SJCRH30 (cell line): ENCODE data around the gene VGF. TPM values are rescaled to one million over a fixed set of nuclear protein-coding genes. Genes with fewer than 3 reads are reported as not detected.

ENCODE experiments used
- DNase-seq, 2 experiments: peaks; one replicate each; pipeline ENCODE4 v3.0.0-alpha.2; 2015 to 2020
- H3K27ac ChIP-seq: fragments of 250-450 bp; sonication (Bioruptor Pico); 2 replicates; pipeline ENCODE4 v1.5.1; 2020; ENCODE audit warnings: mild to moderate bottlenecking, moderate library complexity
- H3K27me3 ChIP-seq: fragments of 250-450 bp; sonication (Bioruptor Pico); 2 replicates; pipeline ENCODE4 v1.5.1; 2020; ENCODE audit warnings: mild to moderate bottlenecking, moderate library complexity
- H3K36me3 ChIP-seq: fragments of 250-450 bp; sonication (Bioruptor Pico); 2 replicates; pipeline ENCODE4 v1.5.1; 2020; ENCODE audit warnings: mild to moderate bottlenecking, moderate library complexity
- H3K4me1 ChIP-seq: fragments of 250-450 bp; sonication (Bioruptor Pico); 2 replicates; pipeline ENCODE4 v1.5.1; 2020; ENCODE audit warnings: mild to moderate bottlenecking, moderate library complexity
- H3K4me3 ChIP-seq: fragments of 250-450 bp; sonication (Bioruptor Pico); 2 replicates; pipeline ENCODE4 v1.5.1; 2020; ENCODE audit warnings: mild to moderate bottlenecking, moderate library complexity
- H3K9me3 ChIP-seq: fragments of 250-450 bp; sonication (Bioruptor Pico); replicated peaks from 2 replicates; pipeline ENCODE4 v1.5.1; 2020; ENCODE audit warnings: mild to moderate bottlenecking, moderate library complexity
- total RNA-seq: library from RNA; depleted of rRNA; stranded (reverse); fragments of >200 nt; shearing (Covaris generic); gene quantifications from 2 replicates; pipeline ENCODE4 v1.2.3, GENCODE V29; 2014

Gene VGF
- total RNA-seq, 1 experiment from 2014 or later: 0.10 TPM

GRCh38 chr7:101165958-101166647, 734 bp upstream of the VGF start:
- Histone ChIP-seq H3K9me3 (no peaks in the 10 kb centered on the region), H3K27ac (no peak overlapping the region), H3K27me3 (peaks cover 16% of the 10 kb centered on the region), H3K4me1 (peaks cover 3% of the 10 kb centered on the region; the same call in 1 of the 2 replicates), H3K4me3 (peak overlapping the region; percentile 14), H3K36me3 (no peaks in the 10 kb centered on the region)
- DNase-seq: no peak

DNA sequence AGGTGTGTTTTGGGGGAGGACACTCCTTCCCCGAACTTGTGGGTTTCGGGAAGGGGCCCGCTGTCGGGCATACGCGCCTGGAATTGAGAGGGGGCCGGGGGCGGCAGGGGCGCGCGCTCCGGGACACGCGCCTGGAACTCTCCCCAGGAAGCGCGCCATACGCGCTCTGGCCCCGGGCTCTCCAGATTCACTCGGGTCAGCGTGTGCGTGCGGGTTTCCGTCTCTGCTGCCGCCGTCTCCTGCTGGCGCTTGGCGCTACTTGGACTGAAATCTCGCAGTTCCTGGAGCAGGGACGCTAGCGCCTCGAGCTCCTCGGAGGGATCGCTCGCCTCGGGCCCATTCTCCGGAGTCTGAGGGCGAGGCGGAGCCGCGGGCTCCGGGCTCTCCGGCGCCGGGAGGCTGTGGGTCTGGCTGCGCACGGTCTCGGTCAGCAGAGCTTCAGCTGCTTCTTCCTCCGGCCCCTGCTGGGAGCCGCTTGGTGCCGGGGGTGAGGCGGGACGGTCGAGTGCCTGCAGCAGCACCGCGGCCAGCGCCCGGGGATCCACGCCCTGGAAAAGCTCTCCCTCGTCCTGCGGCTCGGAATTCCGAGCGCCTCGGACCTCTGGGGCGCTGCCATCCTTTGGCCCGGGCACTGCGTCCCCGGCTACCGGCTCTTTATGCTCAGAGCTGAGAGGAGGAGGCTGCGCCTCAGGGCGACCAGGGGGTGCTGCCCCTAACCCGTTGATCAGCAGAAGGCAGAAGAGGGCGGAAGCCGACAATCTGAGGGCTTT, 1.1 kb downstream of the VGF start:
- Histone ChIP-seq H3K9me3 (no peaks in the 10 kb centered on the region), H3K4me3 (no peak overlapping the region), H3K27ac (no peak overlapping the region), H3K4me1 (peaks cover 3% of the 10 kb centered on the region; the same call in 1 of the 2 replicates), H3K27me3 (peaks cover 3% of the 10 kb centered on the region; the same call in 1 of the 2 replicates), H3K36me3 (no peaks in the 10 kb centered on the region)
- no peak for DNase-seq

DNA sequence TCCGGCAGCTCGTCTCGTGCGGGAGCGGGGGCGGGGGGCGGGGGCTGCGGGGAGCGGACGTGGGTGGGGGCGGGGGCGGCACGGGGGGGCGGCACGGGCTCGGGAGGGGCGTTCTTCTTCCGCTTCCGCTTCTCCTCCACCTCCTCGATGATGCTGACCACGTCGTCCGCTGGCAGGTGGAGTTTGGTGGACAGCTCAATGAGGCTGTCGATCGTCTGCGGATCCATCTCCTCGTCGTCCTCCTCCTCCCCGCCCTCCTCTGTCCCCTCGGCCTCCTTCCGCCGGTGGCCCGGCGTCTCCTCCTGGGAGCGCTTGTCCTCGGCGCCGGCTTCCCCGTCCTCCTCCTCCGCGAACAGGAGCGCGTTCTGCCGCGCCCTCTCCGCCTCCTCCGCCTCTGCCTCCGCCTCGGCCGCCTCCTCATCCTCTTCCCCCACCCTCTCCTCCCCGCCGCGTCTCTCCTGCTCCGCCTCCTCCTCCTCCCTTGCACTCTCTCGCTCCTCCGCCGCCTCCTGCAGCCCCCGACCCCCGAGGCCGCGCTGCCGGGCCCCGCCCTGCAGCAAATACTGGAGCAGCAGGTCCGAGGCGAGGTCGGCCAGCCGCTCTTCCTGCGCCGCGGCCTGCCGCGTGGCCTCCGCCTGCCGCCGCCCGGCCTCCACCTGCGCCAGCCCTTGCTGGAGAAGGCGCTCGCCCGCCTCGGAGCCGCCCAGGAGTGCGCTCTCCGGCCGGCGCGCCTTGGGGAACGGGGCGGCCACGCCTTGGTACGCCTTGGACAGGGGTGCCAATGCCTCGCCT, 1.9 kb downstream of the VGF start:
- no peaks in the 10 kb centered on the region for H3K9me3 ChIP-seq
- no peaks in the 10 kb centered on the region for H3K27me3 ChIP-seq
- peaks cover 3% of the 10 kb centered on the region; the same call in 1 of the 2 replicates for H3K4me1 ChIP-seq
- peak overlapping the region; percentile 60 for H3K4me3 ChIP-seq
- no peaks in the 10 kb centered on the region for H3K36me3 ChIP-seq
- peak; percentile 29 to 30 for DNase-seq
- no peak overlapping the region for H3K27ac ChIP-seq

GRCh38 chr7:101162551-101163278, 2.7 kb downstream of the VGF start:
- H3K27me3 ChIP-seq: no peaks in the 10 kb centered on the region
- peak overlapping the region; percentile 60 for H3K4me3 ChIP-seq
- no peaks in the 10 kb centered on the region for H3K9me3 ChIP-seq
- H3K27ac ChIP-seq: peak overlapping the region; percentile 33; the same call in 1 of the 2 replicates
- peak; percentile 68 to 69 for DNase-seq
- H3K36me3 ChIP-seq: no peaks in the 10 kb centered on the region
- H3K4me1 ChIP-seq: peaks cover 3% of the 10 kb centered on the region; the same call in 1 of the 2 replicates

GRCh38 chr7:101161692-101162471, 3.5 kb downstream of the VGF start:
- DNase-seq: no peak
- Histone ChIP-seq H3K9me3 (no peaks in the 10 kb centered on the region), H3K27me3 (no peaks in the 10 kb centered on the region), H3K4me3 (peak overlapping the region; percentile 60; the same call in 1 of the 2 replicates), H3K36me3 (no peaks in the 10 kb centered on the region), H3K27ac (peak overlapping the region; percentile 33; the same call in 1 of the 2 replicates), H3K4me1 (peaks cover 3% of the 10 kb centered on the region; the same call in 1 of the 2 replicates)

- Histone ChIP-seq H3K4me1 (peaks cover 3% of the 10 kb centered on the region; the same call in 1 of the 2 replicates), H3K27ac (no peak overlapping the region), H3K4me3 (no peak overlapping the region), H3K9me3 (no peaks in the 10 kb centered on the region), H3K27me3 (no peaks in the 10 kb centered on the region), H3K36me3 (no peaks in the 10 kb centered on the region)
- no peak for DNase-seq
Measured at GRCh38 chr7:101160910-101161309, 4.5 kb downstream of the VGF start.

DNA sequence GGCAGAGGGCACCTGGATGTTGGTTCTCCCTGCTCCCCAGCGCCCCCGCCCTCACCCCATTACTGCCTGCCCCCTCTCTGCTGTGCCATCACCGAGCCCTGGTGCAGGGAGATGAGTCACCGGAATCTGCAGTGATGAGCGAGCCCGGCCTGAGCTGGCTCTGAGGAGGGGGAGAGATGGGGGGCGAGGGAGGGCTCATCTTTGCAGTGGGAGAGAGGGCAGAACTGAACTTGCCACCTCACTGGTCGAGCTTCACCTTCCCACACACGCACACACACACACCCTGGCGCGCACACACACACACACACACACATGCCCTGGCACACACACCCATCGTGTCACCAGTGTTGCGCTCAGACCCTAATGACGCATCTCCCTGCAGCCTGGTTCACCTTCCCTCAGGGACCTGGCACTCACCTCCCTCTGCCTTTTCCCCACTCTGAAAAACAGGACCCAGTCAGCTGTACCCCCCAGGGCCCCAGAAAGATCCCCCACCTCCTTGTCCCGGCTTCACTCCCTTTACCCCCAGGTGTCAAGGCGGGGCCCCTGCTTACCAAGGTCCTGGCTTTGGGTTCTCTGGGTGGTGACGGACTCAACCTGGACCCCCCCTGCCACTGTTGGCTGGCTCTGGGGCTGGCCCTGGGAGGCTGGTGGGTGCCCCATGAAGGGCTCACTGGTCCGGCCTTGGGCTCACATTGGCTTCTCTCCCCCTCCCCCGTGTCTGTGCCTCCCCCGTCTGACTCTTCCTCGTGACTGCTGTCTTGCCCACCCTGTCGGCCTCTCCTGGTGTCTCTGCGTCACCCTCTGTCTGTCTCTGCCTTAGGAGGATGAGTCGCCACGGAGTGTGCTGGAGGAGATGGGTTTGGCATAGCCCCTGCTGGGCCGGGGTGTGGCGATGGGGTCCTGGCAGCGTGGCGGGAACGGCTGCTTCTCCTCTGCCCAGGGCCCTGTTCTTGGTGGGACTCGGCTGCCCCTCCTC, 5.4 kb downstream of the VGF start:
- Histone ChIP-seq H3K27me3 (no peaks in the 10 kb centered on the region), H3K36me3 (no peaks in the 10 kb centered on the region), H3K4me1 (peaks cover 6% of the 10 kb centered on the region; the same call in 1 of the 2 replicates), H3K4me3 (no peak overlapping the region), H3K27ac (no peak overlapping the region), H3K9me3 (no peaks in the 10 kb centered on the region)
- DNase-seq: no peak

- no peak overlapping the region for H3K4me3 ChIP-seq
- H3K36me3 ChIP-seq: no peaks in the 10 kb centered on the region
- no peak overlapping the region for H3K27ac ChIP-seq
- H3K9me3 ChIP-seq: no peaks in the 10 kb centered on the region
- DNase-seq: no peak
- H3K4me1 ChIP-seq: peaks cover 3% of the 10 kb centered on the region; the same call in 1 of the 2 replicates
- H3K27me3 ChIP-seq: 0 out of 2 replicates have a peak, but pooled peaks cover 3% of the 10 kb centered on the region
Measured at GRCh38 chr7:101156866-101157589, 8.3 kb downstream of the VGF start.

DNA sequence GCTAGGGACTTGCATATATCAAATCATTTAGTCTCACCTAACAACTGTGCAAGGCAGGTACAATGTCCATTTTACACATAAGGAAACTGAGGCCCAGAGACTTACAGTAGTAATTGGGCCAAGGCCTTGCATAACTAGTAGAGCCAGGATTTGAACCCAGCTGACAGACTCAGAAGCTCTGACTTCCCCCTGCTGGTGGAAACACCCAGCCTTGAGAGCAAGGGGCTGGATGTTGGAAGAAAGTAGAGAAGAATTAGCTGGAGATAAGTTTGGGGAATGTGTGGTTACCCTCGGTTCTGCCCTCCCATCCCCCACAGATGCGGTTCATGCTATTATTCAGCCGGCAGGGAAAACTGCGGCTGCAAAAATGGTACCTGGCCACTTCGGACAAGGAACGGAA, 9.1 kb downstream of the VGF start:
- Histone ChIP-seq H3K27me3 (0 out of 2 replicates have a peak, but pooled peaks cover 5% of the 10 kb centered on the region), H3K9me3 (no peaks in the 10 kb centered on the region), H3K4me1 (peaks cover 3% of the 10 kb centered on the region; the same call in 1 of the 2 replicates), H3K27ac (no peak overlapping the region), H3K36me3 (no peaks in the 10 kb centered on the region), H3K4me3 (no peak overlapping the region)
- DNase-seq: no peak

DNA sequence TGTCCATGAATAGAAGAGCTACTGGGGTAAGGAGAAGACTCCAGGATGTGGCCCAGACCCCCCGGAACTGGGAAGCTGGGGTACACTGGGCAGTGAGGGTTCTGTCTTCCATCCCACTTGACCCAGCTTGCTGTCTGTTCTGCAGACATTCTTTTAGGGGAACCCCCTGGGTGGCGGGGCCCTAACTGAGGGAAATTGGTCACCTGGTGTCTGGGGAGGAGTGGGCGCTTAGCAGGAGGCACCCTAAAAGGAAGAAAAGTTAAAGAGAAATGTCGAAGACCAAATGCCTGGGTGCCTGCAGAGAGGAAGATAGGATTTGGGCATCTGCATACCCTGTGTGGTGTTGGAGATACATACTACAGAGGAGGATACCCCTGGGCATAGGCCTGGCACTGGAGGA, 10.1 kb downstream of the VGF start:
- Histone ChIP-seq H3K27ac (peak overlapping the region; percentile 42; the same call in 1 of the 2 replicates), H3K4me3 (peak overlapping the region; percentile 95), H3K9me3 (no peaks in the 10 kb centered on the region), H3K4me1 (peaks cover 3% of the 10 kb centered on the region; the same call in 1 of the 2 replicates), H3K36me3 (no peaks in the 10 kb centered on the region), H3K27me3 (0 out of 2 replicates have a peak, but pooled peaks cover 8% of the 10 kb centered on the region)
- DNase-seq: no peak

DNA sequence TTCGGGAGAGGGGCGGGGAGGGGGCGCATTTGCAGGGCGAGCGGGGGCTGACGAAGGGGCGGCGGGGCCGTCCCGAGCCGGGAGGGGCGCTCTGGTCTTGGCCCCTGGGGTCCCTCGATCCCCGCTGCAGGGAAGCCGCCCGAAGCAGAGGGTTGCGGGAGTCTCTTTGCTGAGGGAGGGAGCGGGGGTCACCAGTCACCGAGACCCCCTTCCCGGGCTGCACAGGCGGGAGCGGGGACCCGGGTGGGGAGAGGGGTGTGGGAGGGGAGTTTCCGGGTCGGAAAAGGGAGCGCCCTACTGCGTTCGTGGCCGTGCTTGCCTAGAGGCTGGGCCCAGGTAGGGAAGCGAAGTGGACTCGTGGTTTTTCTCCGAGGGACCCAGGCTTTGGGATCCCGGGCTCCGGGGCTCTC, 10.7 kb downstream of the VGF start:
- Histone ChIP-seq H3K4me1 (peaks cover 3% of the 10 kb centered on the region; the same call in 1 of the 2 replicates), H3K4me3 (peak overlapping the region; percentile 95), H3K9me3 (no peaks in the 10 kb centered on the region), H3K27me3 (peaks cover 9% of the 10 kb centered on the region; the same call in 1 of the 2 replicates), H3K27ac (peak overlapping the region; percentile 42; the same call in 1 of the 2 replicates), H3K36me3 (no peaks in the 10 kb centered on the region)
- DNase-seq: no peak
